ENCODE results near the gene INTS4.
"Not testable (repeated sequence)": the region's sequence is repeated elsewhere in the genome, so short reads cannot be mapped to it uniquely, and the experiment has no call there.

DNA sequence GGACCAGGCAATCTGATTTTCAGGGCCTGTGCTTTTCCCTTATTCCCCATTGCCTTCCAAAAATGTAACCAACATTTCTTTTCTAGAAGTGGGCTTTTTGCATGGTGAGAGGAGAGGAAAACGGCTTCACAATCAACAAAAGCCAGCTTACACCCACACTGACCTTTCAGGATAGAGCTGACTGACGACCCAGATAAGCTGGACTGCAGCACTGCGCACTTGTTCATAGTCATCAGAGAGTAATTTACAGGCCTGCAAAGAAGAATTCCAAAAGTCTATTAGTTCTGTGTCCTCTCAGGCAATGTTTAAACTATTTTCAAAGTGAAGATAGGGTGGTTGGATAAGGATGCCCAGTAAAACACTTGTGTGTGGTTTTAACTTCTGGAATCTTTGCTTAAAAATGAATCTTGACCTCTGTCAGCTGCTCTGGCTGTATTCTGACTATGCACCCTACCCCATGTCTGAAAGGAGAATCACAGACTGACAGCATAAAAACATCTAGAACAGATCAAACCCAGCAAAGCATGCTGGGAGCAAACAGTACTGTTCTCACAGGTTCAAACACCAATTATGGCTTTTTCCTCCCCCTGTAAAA lies 35.8 kb downstream of the INTS4 start:
- TF ChIP-seq POLR2A (IDR thresholded peaks at IDR 0.05; ENCODE audit: low read depth, low read length); BHLHE40 (IDR thresholded peaks at IDR 0.05; ENCODE audit: low read depth, low read length); CHD1 (IDR thresholded peaks at IDR 0.05; ENCODE audit: low read depth, low read length); RAD21 (IDR thresholded peaks at IDR 0.05; ENCODE audit: low read length); RFX5 (IDR thresholded peaks at IDR 0.05; ENCODE audit: low read depth, low read length); FOS (IDR thresholded peaks at IDR 0.05; ENCODE audit: low read depth, low read length); MXI1 (IDR thresholded peaks at IDR 0.05; ENCODE audit: borderline replicate concordance, low read depth, low read length); MAZ (IDR thresholded peaks at IDR 0.05; ENCODE audit: borderline replicate concordance, low read depth, low read length): not testable (repeated sequence)
- TF ChIP-seq, protein P1, sequence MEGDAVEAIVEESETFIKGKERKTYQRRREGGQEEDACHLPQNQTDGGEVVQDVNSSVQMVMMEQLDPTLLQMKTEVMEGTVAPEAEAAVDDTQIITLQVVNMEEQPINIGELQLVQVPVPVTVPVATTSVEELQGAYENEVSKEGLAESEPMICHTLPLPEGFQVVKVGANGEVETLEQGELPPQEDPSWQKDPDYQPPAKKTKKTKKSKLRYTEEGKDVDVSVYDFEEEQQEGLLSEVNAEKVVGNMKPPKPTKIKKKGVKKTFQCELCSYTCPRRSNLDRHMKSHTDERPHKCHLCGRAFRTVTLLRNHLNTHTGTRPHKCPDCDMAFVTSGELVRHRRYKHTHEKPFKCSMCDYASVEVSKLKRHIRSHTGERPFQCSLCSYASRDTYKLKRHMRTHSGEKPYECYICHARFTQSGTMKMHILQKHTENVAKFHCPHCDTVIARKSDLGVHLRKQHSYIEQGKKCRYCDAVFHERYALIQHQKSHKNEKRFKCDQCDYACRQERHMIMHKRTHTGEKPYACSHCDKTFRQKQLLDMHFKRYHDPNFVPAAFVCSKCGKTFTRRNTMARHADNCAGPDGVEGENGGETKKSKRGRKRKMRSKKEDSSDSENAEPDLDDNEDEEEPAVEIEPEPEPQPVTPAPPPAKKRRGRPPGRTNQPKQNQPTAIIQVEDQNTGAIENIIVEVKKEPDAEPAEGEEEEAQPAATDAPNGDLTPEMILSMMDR (conservative IDR thresholded peaks at IDR 0.05; ENCODE audit: low read depth, low read length): not testable (repeated sequence)
- TF ChIP-seq, protein P2, sequence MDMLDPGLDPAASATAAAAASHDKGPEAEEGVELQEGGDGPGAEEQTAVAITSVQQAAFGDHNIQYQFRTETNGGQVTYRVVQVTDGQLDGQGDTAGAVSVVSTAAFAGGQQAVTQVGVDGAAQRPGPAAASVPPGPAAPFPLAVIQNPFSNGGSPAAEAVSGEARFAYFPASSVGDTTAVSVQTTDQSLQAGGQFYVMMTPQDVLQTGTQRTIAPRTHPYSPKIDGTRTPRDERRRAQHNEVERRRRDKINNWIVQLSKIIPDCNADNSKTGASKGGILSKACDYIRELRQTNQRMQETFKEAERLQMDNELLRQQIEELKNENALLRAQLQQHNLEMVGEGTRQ (IDR thresholded peaks at IDR 0.05; ENCODE audit: low read depth, low read length): not testable (repeated sequence)
- TF ChIP-seq, protein P3, sequence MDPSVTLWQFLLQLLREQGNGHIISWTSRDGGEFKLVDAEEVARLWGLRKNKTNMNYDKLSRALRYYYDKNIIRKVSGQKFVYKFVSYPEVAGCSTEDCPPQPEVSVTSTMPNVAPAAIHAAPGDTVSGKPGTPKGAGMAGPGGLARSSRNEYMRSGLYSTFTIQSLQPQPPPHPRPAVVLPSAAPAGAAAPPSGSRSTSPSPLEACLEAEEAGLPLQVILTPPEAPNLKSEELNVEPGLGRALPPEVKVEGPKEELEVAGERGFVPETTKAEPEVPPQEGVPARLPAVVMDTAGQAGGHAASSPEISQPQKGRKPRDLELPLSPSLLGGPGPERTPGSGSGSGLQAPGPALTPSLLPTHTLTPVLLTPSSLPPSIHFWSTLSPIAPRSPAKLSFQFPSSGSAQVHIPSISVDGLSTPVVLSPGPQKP (IDR thresholded peaks at IDR 0.05; ENCODE audit: borderline replicate concordance, low read depth, low read length): not testable (repeated sequence)

Measured in IMR-90 (cell line).